DND-41 (cell line): ENCODE results near the gene NUP153.

Experiments used
- CTCF ChIP-seq: IDR thresholded peaks from 2 replicates; pipeline ENCODE4 v1.5.1; 2012; ENCODE audit warnings: borderline replicate concordance, low read length, moderate library complexity, mild to moderate bottlenecking; ENCODE audit not compliant: poor library complexity, severe bottlenecking; ENCODE audit errors: extremely low read depth
- EZH2 ChIP-seq: IDR thresholded peaks from 3 replicates; pipeline ENCODE4 v1.6.1; 2012; ENCODE audit warnings: borderline replicate concordance, low read depth, mild to moderate bottlenecking, moderate library complexity, low read length, inconsistent platforms; ENCODE audit not compliant: severe bottlenecking

GRCh38 chr6:17622144-17622543, 84.6 kb downstream of the NUP153 start:
- TF ChIP-seq CTCF: no peak
- no peak for TF ChIP-seq EZH2
